Spleen (tissue), 7 donors: Measurements from ENCODE around the gene PPBP.

ENCODE experiments used
- CTCF ChIP-seq, 11 experiments: fragments of 200-600 bp in 7 of 11; fragments of 450-650 bp in 4 of 11; sonication (generic) in 4 of 11; IDR thresholded peaks in 8 of 11; conservative IDR thresholded peaks in 3 of 11; 1 replicate in 7 of 11; 2 replicates in 4 of 11; pipeline versions ENCODE4 v1.4.0 to v1.8.0; 2016 to 2021; ENCODE audit warnings: antibody characterized with exemption in 11 of 11, inconsistent platforms in 4 of 11, mild to moderate bottlenecking in 1 of 11
- POLR2A ChIP-seq, 3 donors: fragments of 450-650 bp; IDR thresholded peaks; one replicate each; pipeline ENCODE4 v1.5.1; 2017; ENCODE audit warnings: antibody characterized with exemption in 3 of 3, mild to moderate bottlenecking in 1 of 3
- POLR2AphosphoS5 ChIP-seq, 3 donors: sonication (generic); formaldehyde crosslinking; IDR thresholded peaks; one replicate each; pipeline ENCODE4 v1.5.1; 2017; ENCODE audit warnings: antibody characterized with exemption in 3 of 3
- donor health status: DM: no; HTN: no; CAD: no; lungs with moderate emphysema.
- donor health status: DM: no; HTN: no; CAD: no.
- donor health status: DM: no; HTN: no; CAD: no.

- TF ChIP-seq CTCF (IDR thresholded peaks at IDR 0.05 in 8 of 11, conservative IDR thresholded peaks at IDR 0.05 in 3 of 11) (no peak), POLR2A (IDR thresholded peaks at IDR 0.05) (no peak), POLR2AphosphoS5 (IDR thresholded peaks at IDR 0.05) (no peak)
These were observed 30.8 kb upstream of the PPBP start for GRCh38 chr4:74018771-74019170.
